ENCODE results near the gene GPRIN2.

GPRIN2 gene

DNA sequence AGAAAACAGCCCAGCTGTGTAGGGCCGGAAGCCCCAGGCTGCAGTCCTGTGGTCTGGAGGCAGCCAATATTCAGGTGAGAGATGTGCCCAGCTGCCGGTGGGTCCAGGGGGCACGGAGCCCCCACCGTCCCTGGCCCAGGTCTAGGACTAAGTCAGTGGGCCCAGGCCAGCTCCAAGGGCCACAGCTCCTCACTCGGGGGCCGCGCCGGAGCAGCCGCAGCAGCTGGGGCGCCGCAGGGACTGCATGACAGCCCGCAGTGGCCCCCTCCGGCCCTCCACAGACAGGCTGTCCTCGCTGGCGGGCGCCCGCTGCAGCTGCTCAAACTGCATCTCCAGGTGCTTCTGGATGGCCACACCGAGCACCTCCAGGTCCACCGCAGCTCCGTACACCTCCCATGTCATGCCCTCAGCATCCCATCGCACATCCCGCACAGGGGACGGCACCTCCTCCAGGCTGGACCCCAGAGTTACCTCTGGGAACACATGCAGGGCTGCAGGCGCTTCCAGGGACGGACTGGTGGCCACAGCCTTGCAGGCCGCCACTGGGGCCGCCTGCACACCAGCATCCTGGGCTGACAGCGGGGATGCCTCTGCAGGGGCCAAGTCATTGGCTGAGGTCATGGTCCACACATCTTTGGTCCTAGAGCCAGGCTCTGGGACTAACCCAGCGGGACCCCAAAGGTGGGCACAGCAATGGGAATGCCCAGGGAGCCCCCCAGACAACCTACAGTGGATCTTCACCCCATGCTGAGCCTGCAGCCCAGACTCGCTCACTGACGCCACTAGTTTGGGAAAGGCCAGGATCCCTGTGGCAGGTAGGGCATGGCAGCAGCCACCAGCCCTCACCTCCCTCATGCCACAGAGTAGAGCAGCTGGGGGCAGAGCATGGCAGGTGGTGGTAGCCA is 7.0 kb downstream of the GPRIN2 start:
- no peak for DNase-seq (ENCODE audit: low spot score)

DNA sequence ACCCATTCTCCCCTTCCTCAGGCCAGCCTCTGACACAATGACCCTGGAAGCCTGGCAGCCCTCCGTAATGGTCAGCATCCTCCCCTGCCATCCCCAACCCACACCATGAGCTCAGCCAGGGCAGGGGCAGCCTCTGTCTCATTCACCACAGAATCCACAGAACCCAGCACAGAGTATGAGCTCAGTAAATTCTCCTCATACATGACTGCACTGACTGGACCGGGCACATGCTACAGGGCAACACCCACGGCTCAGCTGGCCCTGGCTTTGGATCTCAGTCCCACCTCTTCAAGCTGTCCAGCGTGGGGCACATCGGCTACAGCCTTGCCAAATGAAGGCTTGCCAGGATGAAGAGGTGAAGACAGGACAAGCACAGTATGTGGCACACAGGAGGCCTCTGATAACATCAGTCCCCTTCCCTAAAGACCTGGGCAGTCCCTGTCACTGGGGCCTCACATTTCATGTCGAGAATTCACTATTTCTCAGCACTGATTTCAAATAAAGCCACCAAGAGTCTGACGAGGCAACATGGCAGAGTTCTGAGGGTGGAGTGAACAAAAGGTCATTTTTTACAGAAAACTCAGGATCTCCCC is 7.9 kb downstream of the GPRIN2 start:
- DNase-seq (ENCODE audit: low spot score), result no peak

DNA sequence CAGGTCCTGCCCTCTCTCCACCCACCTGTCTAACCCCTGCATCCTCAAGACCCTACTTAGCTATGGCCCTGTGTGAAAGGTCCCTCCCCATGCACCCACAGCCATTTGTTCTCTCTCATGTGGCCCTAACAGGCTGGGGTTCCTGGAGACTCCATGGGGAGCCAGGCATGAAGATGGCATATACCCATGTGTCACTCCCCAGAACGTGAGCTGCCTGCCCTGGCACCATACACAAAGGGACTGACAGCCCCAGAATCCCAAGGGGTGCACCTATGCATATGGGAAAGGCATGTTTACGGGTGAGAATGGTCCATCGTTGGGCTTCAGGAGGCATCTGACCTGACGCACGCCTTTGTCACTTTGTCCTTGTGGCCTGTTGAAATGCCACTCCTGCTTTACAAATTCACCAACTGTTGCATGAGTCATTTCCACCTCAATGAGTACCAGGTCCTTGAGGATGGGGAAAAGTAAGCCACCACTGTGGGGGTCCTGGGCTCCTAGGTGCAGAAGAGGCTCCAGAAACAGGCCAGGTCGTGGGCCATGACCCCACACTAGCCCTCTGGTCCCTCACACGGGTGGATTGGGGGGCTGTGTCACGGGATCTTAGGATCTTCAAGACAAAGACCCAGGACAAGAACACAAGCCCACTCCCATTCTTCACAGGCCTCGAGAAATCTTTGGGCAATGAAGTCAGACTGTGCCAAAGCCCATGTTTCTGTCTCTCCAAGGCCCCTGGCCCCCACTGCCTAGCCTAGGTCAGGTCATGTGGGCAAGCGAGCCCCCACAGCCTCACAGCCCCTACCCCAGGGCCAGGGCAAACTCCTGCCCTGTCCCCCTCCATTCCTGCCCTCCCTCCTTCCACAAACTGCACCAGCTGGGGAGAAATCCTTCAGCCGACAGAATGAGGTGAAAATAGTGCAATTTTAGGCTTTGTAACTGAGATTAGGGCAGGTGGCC is 8.6 kb downstream of the GPRIN2 start:
- DNase-seq (ENCODE audit: low spot score), result no peak

DNA sequence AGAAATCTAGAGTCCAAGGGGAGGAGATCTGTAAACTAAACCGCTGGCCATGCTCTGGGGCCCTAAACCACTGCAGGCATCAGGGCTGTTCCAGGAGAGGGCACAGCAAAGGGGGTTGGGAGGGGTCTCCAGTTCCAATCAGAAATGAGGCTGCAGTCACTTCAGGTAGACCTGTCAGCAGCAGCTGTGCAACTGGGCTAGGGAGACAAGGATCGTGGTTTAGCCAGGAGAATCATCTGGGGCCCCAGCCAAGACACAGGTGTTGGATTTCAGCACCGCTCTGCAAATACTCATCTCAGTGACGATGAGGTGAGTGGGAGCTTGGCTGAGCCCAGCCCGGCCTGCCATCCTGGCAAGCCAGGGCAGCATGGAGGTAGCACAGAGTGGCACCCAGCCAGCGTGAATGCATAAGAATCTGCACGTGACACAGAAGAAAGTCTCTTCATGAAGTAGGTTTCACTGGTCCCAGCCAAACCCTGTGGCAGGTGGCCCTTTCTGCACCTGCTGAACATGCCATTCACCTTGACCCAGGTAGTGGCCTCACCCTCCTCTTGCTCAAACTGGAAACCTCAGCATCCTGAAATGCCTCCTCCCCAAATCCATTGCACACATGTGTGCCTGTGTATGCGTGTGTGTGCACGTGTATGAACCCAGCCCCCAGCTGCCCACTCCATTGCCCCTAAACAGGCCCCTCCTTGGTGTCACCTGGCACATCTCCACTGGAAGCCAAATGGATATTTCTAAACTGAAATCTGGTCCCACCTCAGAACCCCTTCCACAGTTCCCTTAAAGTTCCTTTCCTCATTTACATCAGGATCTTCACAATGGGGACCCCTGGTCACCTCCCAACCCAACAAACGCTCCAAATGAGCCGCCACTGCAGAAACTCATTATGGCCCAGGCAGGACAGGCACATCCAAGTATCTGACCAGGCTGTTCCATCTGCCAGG is 9.6 kb downstream of the GPRIN2 start:
- no peak for DNase-seq (ENCODE audit: low spot score)

DNA sequence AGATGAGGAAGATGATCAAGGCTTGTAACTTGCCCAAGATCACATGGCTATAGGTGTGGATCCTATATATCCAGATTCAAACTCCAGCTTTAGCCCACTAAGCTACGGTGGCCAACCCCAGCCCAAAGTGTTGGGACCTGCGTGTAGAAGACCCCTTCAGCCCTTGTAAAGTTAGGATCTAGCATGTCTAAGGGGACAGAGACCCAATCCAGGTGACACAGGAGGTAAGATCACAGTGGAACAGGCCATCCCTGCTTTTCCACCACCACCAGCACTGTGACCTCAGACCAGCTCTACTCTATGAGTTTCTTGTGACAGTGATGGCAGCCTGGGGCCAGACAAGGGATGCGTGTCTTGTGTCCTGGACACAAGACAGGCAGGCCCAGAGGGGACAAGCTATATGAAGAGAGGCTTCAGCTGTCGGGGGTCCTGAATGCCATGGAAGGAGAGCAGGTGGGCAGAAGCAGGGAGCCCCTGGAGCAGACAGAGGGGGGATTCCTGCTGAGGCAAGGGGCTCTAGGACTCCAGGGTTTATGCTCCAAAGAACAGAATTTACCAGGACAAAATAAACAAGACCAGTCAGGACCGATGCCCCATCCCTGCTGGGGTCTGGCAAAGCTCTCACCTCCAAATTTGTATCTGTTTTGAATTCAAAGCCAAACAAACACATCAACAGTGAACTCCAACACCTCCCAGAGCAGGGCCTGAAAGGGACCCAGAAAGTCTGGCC is 10.4 kb downstream of the GPRIN2 start:
- no peak for DNase-seq (ENCODE audit: low spot score)

DNA sequence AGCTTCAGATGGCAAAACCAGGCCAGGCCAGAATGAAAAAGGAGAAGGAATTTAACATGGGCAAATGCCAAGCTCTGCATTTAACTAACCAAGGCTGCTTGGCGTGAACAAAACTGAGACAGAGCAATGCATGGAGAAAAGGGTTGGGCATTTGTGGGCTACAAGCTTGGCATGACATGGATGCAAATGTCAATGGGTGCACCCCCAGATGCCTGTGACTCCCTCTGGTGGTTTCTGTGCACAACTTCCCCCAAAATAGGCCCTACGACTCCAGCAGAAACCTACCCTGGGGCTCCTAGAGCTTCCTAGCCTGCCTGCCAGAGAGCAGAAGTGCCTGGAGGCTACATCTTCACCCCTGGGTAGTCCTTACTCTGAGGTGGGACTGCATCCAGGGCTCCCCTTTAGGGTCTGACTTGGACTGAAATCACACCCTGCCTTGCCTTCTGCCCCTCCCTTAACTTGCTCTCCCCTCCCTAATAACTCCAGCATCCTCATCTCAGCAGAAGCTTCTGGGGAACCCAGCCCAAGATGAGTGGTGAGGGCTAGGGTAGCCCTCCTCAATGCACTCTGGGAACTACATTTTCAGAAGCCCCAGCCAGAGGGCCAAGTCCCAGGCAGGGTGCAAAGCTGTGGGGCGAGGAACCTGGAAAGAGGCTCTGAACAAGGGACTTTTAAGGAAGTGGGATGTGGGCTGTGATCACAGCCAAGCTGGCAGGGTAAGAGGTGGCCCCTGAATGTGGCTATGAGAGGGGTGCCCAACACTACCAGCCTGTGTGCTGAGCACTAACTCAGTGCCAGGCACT is 11.3 kb downstream of the GPRIN2 start:
- DNase-seq (ENCODE audit: low spot score), result peak; percentile 59

DNA sequence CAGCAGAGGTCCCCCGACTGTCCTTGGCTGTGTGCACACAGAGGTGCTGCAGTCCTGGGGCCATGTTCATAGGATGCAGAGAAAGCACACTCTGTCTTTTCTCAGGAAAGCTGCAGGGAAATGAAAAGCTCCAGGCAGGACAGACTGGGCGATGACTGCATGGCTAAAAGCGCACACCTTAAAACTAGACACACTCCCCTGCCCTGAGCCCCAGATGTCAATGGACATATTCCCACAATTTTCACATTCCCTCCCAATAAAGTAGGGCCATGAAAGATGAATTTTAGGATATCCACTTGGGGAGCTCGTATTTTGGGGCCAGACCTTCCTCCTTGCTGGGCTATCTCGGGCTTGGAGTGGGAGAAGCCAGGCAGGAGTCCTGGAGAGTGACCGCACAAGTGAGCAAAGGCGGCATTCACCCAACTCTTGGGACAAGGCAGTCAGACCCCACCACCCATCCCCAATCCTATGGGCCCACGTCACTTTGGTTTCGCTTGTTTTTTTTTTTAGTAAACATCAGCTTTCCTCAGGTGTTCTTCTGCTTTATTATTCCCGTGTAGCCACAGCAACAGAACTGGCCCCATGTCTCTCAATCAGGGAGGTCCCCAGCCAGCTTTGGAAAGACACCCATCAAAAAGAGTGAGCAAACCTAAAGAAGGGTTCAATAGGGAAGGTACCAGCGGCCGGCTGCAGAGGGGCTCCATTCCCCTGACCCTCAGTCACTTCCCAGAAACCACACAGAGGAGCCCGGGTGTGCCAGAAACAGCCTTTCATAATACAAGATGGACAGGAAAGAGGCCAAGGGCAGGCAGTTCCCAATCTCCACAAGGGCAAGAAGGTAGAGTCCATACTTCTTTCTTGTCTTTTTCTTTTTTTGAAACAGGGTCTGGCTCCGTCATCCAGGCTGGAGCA is 12.7 kb downstream of the GPRIN2 start:
- DNase-seq (ENCODE audit: low spot score), result no peak

DNA sequence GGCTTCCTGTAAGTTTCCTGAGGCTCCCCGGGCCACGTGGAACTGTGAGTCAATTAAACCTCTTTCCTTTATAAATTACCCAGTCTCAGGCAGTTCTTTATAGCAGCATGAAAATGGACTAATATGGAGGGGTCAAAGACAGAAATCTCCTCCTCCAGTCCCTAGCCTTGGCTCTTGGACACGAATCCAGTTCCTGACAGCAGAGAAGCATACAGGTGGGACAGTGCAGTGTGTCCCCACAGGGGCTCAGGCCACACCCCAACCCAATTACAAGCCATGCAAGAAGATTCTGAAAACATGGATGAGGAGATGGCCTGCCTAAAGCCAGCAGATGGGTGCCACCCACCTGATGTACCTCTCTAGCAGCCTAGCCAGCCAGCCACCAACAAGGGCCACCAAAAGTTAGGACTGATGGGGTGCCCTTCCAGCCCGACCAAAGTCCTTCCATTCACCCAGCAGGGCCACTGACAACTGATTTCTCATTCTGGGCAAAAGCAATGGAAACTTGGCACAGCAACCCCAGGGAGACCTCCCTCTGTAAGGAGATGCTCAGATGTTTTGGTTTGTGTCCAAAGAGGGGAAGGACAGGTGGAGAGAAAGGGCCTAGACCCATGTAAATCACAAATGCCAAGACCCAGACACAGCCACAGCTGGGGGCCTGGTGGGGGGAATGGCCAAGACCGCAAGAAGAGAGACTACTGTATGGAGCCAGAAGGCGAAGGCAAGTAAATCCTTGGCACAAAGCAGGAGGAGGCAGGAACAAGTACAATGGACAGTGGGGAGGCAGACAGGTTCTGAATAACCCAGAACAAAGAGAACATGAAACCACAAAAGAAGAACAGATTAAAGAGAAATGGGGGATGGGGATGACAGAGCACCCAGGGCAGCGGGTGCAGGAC is 13.6 kb downstream of the GPRIN2 start:
- DNase-seq (ENCODE audit: low spot score), result no peak

DNA sequence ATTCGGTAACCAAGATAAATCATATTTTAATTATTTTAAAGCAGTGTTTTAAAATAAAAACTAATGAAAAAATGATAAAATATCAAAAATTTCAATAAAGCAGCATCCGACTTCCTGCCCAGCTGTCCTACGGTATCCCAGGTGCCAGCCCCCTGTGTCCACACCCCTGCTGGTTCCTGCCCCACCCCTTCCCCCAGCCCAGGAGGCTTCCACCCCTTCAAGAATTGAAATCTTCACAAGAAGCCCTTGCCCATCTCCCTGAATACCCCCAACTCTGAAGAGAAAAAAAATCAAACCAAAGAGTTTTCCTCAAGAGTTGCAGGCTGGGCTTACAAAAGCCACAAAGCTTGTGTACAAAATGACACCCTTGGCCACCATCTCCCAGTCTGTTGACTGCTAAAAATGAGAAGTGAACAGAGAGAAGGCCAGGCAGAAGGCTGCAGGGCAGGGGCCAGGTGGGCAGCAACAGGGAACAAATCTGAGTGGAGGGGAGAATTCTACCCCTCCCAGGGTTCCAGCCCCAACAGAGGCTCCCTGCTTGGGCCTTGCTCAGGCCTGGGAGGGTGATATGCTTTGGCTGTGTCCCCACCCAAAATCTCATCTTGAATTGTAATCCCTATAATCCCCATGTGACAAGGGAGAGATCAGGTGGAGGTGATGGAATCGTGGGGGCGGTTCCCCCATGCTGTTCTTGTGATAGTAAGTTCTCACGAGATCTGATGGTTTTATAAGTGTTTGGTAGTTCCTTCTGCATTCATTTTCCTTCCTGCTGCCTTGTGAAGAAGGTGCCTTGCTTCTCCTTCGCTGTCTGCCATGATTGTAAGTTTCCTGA is 14.5 kb downstream of the GPRIN2 start:
- no peak for DNase-seq (ENCODE audit: low spot score)

DNA sequence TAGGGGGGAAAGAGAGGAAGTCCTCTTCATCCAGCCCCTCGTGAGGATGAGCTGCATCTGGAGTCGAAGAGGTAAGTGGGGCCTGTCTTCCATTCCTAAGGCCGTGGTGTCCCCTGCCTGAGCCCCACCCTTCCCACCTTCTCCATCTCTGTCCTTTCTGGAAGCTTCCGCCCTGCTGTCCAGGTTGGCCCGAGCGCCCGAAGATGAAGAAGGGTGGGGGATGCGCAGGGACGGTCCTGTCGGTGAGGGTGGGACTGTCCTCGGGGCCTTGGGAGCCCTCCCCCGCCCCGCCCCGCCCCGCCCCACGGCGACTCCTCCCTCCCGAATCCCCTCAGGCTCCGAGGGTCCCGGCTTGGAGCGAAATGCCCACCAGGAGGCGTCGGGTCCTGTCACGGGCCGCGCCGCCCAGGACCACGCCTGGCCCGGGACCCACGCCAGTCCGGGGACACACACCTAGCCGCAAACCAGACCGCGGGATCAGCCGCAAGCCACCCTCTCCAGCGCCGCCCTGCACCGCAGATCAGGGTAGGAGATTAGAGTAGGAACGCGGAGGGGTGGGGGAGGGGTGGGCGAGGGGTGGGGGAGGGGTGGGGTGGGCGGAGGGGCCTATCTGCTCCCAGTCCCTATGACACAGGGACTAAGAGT is 15.3 kb downstream of the GPRIN2 start:
- DNase-seq (ENCODE audit: low spot score), result no peak

DNA sequence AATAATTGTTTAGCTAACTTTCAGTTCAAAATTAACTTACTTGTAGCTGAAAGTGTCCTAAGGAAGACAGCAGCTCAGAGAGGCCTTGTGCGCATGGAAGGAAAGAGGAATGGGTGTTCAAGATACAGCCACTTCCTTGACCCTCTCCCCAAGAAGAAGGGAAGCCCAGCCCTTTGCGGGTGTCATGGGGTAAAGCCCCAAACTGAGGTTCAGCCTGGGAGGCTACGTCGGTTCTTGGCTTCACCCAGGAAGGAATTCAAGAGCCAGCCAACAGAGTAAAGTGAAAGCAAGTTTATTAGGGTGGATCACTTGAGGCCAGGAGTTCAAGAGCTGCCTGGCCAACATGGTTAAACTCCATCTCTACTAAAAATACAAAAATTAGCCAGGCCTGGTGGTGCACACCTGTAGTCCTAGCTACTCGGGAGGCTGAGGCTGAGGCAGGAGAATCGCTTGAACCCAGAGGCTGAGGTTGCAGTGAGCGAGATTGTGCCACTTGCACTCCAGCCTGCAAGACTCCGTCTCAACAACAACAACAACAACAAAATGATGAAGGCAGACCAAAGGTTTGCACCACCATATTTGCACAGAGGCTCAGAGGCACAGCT is 15.9 kb downstream of the GPRIN2 start:
- no peak for DNase-seq (ENCODE audit: low spot score)

DNA sequence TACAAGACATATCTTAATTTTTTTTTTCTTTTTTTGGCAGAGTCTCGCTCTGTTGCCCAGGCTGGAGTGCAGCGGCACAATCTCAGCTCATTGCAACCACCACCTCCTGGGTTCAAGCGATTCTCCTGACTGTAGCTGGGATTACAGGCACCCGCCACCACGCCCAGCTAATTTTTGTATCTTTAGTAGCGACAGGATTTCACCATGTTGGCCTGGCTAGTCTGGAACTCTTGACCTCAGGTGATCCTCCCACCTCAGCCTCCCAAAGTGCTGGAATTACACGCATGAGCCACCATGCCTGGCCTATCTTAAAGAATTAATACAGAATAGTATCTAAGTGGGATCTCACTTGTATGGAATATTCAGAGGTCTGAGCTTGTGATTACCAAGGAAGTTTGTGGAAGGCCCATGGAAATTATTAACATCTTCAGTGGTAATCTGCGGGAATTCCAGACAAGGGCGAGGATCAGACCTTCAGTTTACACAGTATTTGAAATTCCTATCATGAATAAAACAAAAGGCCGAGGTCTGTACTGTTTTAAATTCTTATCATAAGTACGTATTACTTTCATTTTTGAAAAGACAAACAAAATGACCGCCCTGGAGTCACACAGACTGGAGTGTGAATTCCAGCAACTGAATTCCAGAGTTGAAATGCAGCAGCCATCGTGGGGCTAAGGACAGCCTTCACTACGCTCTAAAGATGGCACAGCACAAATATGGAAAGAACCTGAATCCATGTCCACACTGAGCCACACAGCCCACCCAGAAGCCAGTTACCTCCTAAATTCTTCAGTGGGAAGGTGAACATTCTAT is 16.7 kb downstream of the GPRIN2 start:
- DNase-seq (ENCODE audit: low spot score), result no peak

DNA sequence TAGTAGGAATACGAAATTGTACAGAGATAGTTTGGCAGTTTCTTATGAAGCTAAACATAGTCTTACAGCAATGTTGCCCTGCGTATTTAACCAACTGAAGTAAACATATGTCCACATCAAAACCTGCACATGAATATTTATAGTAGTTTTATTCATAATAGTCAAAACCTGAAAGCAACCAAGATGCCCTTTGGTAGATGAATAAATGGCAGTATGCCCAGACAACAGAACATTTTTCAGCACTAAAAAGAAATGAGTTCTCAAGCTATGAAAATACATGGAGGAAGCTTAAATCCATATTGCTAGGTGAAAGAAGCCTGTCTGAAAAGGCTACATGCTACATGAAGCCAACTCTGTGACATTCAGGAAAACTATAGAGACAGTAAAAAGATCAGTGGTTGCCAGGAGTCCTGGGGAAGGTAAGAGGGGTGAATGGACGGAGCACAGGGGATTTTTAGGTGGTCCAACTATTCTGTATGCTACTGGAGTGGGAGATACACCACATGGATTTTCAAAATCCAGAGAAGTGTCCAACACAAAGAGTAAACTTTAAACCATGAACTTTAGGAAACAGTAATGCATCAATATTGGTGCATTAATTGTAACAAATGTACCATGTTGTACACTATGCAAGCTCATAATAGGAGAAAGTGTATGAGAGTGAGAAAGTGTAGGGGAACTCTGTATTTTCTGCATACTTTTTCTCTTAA is 17.6 kb downstream of the GPRIN2 start:
- no peak for DNase-seq (ENCODE audit: low spot score)

DNA sequence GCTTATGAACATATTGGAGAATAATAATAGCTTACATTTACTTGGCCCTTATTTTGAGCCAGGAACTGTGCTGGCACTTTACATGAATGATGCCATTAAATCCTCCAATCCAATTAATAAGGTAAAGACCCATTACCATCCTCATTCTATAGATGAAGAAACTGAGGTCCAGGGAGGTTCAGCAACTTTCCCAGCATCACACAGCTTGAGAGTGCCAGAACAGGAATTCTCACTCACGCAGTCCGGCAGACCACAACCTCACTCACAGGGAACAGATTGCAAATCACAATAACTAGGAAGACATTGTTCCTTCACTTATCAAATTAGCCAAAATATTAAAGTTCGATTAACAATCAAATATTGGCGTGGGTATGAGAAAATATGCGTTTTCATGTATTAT is 18.3 kb downstream of the GPRIN2 start:
- no peak for DNase-seq (ENCODE audit: low spot score)

All from RKO (cell line).